SK-N-SH (cell line): ENCODE data around the gene KIAA1191. TPM values are rescaled to one million over a fixed set of nuclear protein-coding genes. Genes with fewer than 3 reads are reported as not detected.

Experiments
- CTCF ChIA-PET: fragments of 300-600, 350-600 bp; formaldehyde crosslinking; extraction: SDS; loops from one replicate; lab custom pipeline; 2021; lab: Yijun Ruan, JAX
- POLR2A ChIA-PET: fragments of 350-600 bp; sonication (Branson Sonifier 250); formaldehyde crosslinking; extraction: SDS; loops from one replicate; lab custom pipeline; 2020; ENCODE audit warnings: antibody characterized with exemption, inconsistent platforms; lab: Yijun Ruan, JAX
- DNase-seq: peaks from one replicate; pipeline ENCODE4 v3.0.0; 2012
- H2AFZ ChIP-seq: fragments of 200-600 bp; sonication (generic); 2 replicates; pipeline ENCODE4 v1.8.1; 2016; ENCODE audit warnings: antibody characterized with exemption, mild to moderate bottlenecking, low read depth
- H3F3A ChIP-seq: fragments of 200-600 bp; sonication (generic); replicated peaks from 2 replicates; pipeline ENCODE3; 2016; ENCODE audit warnings: antibody characterized with exemption, mild to moderate bottlenecking; ENCODE audit not compliant: insufficient read depth
- H3K27ac ChIP-seq, 2 experiments: fragments of 200-500 bp in 1 of 2; fragments of 200-600 bp in 1 of 2; sonication (Bioruptor generic) in 1 of 2; sonication (generic), shearing (Covaris generic) in 1 of 2; 2 replicates each; pipeline versions ENCODE4 v1.5.1 to v1.6.1; 2014 to 2016; ENCODE audit warnings: low read depth in 2 of 2, inconsistent platforms in 1 of 2, low read length in 1 of 2, mild to moderate bottlenecking in 1 of 2, mixed read lengths in 1 of 2
- H3K27me3 ChIP-seq: fragments of 200-600 bp; sonication (generic), shearing (Covaris generic); 2 replicates; pipeline ENCODE4 v1.6.1; 2016; ENCODE audit warnings: mixed run types; ENCODE audit not compliant: insufficient read depth
- H3K36me3 ChIP-seq, 2 experiments: fragments of 200-500 bp in 1 of 2; fragments of 200-600 bp in 1 of 2; sonication (Bioruptor generic) in 1 of 2; sonication (generic) in 1 of 2; replicated peaks in 1 of 2; 2 replicates each; pipeline versions ENCODE3 to v1.5.1; 2014 to 2016; ENCODE audit warnings: low read length in 1 of 2, mild to moderate bottlenecking in 1 of 2; ENCODE audit not compliant: insufficient read depth in 2 of 2, control insufficient read depth in 1 of 2
- H3K4me1 ChIP-seq, 2 experiments: fragments of 200-500 bp in 1 of 2; fragments of 200-600 bp in 1 of 2; sonication (Bioruptor generic) in 1 of 2; sonication (generic), shearing (Covaris generic) in 1 of 2; 2 replicates each; pipeline versions ENCODE4 v1.5.1 to v1.6.1; 2014 to 2016; ENCODE audit warnings: low read depth in 1 of 2, low read length in 1 of 2, mixed run types in 1 of 2; ENCODE audit not compliant: insufficient read depth in 2 of 2, control insufficient read depth in 1 of 2
- H3K4me2 ChIP-seq: fragments of 200-600 bp; sonication (generic), shearing (Covaris generic); 2 replicates; pipeline ENCODE4 v1.6.1; 2017; ENCODE audit warnings: mixed run types
- H3K4me3 ChIP-seq, 2 experiments: fragments of 200-500 bp in 1 of 2; fragments of 200-600 bp in 1 of 2; sonication (Bioruptor generic) in 1 of 2; sonication (generic), shearing (Covaris generic) in 1 of 2; 2 replicates each; pipeline versions ENCODE4 v1.5.1 to v1.8.1; 2014 to 2016; ENCODE audit warnings: low read depth in 2 of 2, inconsistent platforms in 1 of 2, low read length in 1 of 2, mild to moderate bottlenecking in 1 of 2, mixed read lengths in 1 of 2, moderate library complexity in 1 of 2
- H3K79me2 ChIP-seq: fragments of 200-600 bp; sonication (generic); 2 replicates; pipeline ENCODE4 v1.8.1; 2017; ENCODE audit warnings: mild to moderate bottlenecking; ENCODE audit not compliant: insufficient read depth
- H3K9ac ChIP-seq: fragments of 200-600 bp; sonication (generic); 2 replicates; pipeline ENCODE4 v1.6.1; 2017; ENCODE audit warnings: mixed run types
- H3K9me2 ChIP-seq: fragments of 200-600 bp; sonication (generic); 2 replicates; pipeline ENCODE4 v1.6.1; 2017; ENCODE audit warnings: mixed run types
- H3K9me3 ChIP-seq: fragments of 200-600 bp; sonication (generic); 2 replicates; pipeline ENCODE4 v1.6.1; 2017; ENCODE audit warnings: mixed run types, mild to moderate bottlenecking, moderate library complexity
- H4K20me1 ChIP-seq: fragments of 200-600 bp; sonication (generic); 2 replicates; pipeline ENCODE4 v1.6.1; 2017; ENCODE audit warnings: mild to moderate bottlenecking, mixed run types; ENCODE audit not compliant: insufficient read depth
- FOSL2 ChIP-seq: IDR thresholded peaks from 2 replicates; pipeline ENCODE4 v1.4.0; 2012; ENCODE audit warnings: low read depth, mild to moderate bottlenecking, moderate library complexity, borderline replicate concordance
- GABPA ChIP-seq: IDR thresholded peaks from 2 replicates; pipeline ENCODE4 v1.4.0; 2012; ENCODE audit warnings: low read depth, mild to moderate bottlenecking
- GATA2 ChIP-seq: sonication (generic); formaldehyde crosslinking; IDR thresholded peaks from 2 replicates; pipeline ENCODE4 v1.5.0; 2020; ENCODE audit warnings: mild to moderate bottlenecking, missing genetic modification reagents
- JUND ChIP-seq: IDR thresholded peaks from 2 replicates; pipeline ENCODE4 v1.4.0; 2012
- MXI1 ChIP-seq: IDR thresholded peaks from 2 replicates; pipeline ENCODE4 v1.6.1; 2012; ENCODE audit warnings: mild to moderate bottlenecking, low read depth, low read length, improper control_type of control experiment
- NFIC ChIP-seq: IDR thresholded peaks from 2 replicates; pipeline ENCODE4 v1.4.0; 2012; ENCODE audit warnings: borderline replicate concordance
- POLR2AphosphoS5 ChIP-seq: IDR thresholded peaks from 2 replicates; pipeline ENCODE4 v1.6.1; 2012; ENCODE audit warnings: low read depth, low read length
- RCOR1 ChIP-seq: fragments of 150-350 bp; IDR thresholded peaks from 2 replicates; pipeline ENCODE4 v1.6.1; 2017; ENCODE audit warnings: antibody characterized with exemption, low read length
- TAF1 ChIP-seq: IDR thresholded peaks from 2 replicates; pipeline ENCODE4 v1.6.1; 2012; ENCODE audit warnings: low read depth, mild to moderate bottlenecking, low read length, moderate library complexity, borderline replicate concordance
- TCF12 ChIP-seq: IDR thresholded peaks from 2 replicates; pipeline ENCODE4 v1.4.0; 2012
- TEAD4 ChIP-seq: IDR thresholded peaks from 2 replicates; pipeline ENCODE4 v1.4.0; 2012; ENCODE audit warnings: mild to moderate bottlenecking, borderline replicate concordance; ENCODE audit not compliant: insufficient read depth
- WGBS: methylation state at CpG from one replicate; pipeline ENCODE4 v1.1.6; 2017; ENCODE audit warnings: low lambda C conversion rate; 5-methylcytosine and 5-hydroxymethylcytosine counted together
- polyA plus RNA-seq, 3 experiments: library from polyadenylated mRNA; depleted of rRNA; stranded (reverse); fragments of >200 nt; gene quantifications; 2 replicates each; pipeline ENCODE4 v1.2.3, GENCODE V29; 2012
- TF ChIP-seq, protein P1 (sequence below): fragments of 150-350 bp; IDR thresholded peaks from 2 replicates; pipeline ENCODE4 v1.6.1; 2016; ENCODE audit warnings: mild to moderate bottlenecking, low read depth, low read length
- TF ChIP-seq, protein P2 (sequence below): fragments of 150-350 bp; IDR thresholded peaks from 2 replicates; pipeline ENCODE4 v1.6.1; 2017; ENCODE audit warnings: antibody characterized with exemption, low read length, low read depth, borderline replicate concordance
- TF ChIP-seq, protein P3 (sequence below): fragments of 200-600 bp; sonication (generic); IDR thresholded peaks from 2 replicates; pipeline ENCODE4 v1.6.1; 2017; ENCODE audit warnings: antibody characterized with exemption, mild to moderate bottlenecking, moderate library complexity

KIAA1191 gene
- polyA plus RNA-seq, 1 of the 3 experiments (the other 2 are of a cell fraction), result 100 TPM

DNA sequence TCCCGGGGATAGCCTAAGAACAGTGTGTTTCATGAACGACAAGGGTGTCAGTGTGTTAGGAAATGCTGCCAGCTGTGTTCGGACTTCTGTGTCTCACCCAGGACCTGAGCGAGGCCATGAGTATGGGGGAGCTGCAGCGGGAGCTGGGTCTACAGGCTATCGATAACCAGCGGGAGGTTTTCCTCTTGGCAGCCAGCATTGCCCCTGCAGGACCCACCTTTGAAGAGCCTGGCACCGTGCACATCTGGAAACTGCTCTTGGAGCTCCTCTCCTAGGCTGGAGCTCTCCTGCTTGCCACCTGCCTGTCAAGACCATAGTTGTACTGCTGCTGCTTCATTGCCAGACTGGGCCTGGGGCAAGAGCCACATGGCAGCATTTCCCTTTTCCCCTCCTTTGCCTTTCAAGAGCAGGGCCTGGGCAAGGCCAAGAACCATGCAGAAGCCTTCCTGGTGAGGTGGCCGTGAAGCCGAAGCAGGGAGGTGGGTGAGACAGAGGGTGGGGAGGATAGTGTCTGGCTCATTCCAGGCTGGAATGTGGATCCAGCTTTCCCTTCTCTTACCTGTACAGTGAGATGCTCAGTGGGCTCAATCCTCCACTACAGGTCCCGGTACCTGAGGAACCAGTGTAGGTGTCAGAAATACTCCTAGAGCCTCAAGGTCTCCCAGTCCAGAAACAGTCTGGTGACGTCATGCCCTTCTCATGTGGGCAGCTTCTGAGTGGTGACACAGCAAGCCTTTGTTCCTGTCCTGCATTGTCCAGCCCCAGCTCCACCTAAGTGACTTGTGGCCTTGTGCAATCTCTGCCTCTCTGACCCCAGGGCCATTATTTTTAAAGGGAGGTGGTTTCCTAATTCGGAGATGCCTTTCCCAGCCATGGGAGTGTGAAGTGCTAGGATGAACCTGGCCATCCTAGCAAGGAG, 10.3 kb upstream of the KIAA1191 start:
- Histone ChIP-seq H2AFZ (no peak overlapping the region), H3K9me3 (no peaks in the 10 kb centered on the region), H3K4me1 (no peaks in the 10 kb centered on the region), H3K9me2 (no peaks in the 10 kb centered on the region), H3K36me3 (peaks cover 4 to 25% of the 10 kb centered on the region in 2 experiments), H3F3A (no peaks in the 10 kb centered on the region), H3K9ac (no peak overlapping the region), H3K4me2 (no peak overlapping the region), H3K4me3 (no peak overlapping the region), H3K79me2 (no peaks in the 10 kb centered on the region), H3K27me3 (no peaks in the 10 kb centered on the region), H3K27ac (no peak overlapping the region), H4K20me1 (no peaks in the 10 kb centered on the region)
- POLR2A ChIA-PET, result interaction anchor here (2.1 kb wide), 1 partner anchor 10 kb away, joined by 7 read pairs; the partner anchor contains the start of gene KIAA1191
- no peak for DNase-seq
- CTCF ChIA-PET, result interaction anchor here (0.9 kb wide), 1 partner anchor 642 kb away, joined by 3 read pairs; no protein-coding TSS in a partner anchor
- TF ChIP-seq RCOR1 (no peak), TEAD4 (no peak), POLR2AphosphoS5 (no peak), MXI1 (no peak), FOSL2 (no peak), GATA2 (CRISPR knock-in tag) (no peak), TCF12 (no peak), GABPA (no peak), NFIC (no peak), TAF1 (no peak), JUND (no peak)
- TF ChIP-seq, protein P1, sequence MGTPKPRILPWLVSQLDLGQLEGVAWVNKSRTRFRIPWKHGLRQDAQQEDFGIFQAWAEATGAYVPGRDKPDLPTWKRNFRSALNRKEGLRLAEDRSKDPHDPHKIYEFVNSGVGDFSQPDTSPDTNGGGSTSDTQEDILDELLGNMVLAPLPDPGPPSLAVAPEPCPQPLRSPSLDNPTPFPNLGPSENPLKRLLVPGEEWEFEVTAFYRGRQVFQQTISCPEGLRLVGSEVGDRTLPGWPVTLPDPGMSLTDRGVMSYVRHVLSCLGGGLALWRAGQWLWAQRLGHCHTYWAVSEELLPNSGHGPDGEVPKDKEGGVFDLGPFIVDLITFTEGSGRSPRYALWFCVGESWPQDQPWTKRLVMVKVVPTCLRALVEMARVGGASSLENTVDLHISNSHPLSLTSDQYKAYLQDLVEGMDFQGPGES, result no peak
- TF ChIP-seq, protein P2, sequence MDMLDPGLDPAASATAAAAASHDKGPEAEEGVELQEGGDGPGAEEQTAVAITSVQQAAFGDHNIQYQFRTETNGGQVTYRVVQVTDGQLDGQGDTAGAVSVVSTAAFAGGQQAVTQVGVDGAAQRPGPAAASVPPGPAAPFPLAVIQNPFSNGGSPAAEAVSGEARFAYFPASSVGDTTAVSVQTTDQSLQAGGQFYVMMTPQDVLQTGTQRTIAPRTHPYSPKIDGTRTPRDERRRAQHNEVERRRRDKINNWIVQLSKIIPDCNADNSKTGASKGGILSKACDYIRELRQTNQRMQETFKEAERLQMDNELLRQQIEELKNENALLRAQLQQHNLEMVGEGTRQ, result no peak
- TF ChIP-seq, protein P3, sequence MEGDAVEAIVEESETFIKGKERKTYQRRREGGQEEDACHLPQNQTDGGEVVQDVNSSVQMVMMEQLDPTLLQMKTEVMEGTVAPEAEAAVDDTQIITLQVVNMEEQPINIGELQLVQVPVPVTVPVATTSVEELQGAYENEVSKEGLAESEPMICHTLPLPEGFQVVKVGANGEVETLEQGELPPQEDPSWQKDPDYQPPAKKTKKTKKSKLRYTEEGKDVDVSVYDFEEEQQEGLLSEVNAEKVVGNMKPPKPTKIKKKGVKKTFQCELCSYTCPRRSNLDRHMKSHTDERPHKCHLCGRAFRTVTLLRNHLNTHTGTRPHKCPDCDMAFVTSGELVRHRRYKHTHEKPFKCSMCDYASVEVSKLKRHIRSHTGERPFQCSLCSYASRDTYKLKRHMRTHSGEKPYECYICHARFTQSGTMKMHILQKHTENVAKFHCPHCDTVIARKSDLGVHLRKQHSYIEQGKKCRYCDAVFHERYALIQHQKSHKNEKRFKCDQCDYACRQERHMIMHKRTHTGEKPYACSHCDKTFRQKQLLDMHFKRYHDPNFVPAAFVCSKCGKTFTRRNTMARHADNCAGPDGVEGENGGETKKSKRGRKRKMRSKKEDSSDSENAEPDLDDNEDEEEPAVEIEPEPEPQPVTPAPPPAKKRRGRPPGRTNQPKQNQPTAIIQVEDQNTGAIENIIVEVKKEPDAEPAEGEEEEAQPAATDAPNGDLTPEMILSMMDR, result no peak
- WGBS, result 94% methylated on average over 13 of the region's 13 CpGs
